ENCODE data around the gene ARMC6.

GRCh38 chr19:18993115-18993514, 40.3 kb upstream of the ARMC6 start:
- no peak for TF ChIP-seq EZH2 (IDR thresholded peaks at IDR 0.05; ENCODE audit: borderline replicate concordance, low read depth, low read length, severe bottlenecking)
- TF ChIP-seq, protein P1, sequence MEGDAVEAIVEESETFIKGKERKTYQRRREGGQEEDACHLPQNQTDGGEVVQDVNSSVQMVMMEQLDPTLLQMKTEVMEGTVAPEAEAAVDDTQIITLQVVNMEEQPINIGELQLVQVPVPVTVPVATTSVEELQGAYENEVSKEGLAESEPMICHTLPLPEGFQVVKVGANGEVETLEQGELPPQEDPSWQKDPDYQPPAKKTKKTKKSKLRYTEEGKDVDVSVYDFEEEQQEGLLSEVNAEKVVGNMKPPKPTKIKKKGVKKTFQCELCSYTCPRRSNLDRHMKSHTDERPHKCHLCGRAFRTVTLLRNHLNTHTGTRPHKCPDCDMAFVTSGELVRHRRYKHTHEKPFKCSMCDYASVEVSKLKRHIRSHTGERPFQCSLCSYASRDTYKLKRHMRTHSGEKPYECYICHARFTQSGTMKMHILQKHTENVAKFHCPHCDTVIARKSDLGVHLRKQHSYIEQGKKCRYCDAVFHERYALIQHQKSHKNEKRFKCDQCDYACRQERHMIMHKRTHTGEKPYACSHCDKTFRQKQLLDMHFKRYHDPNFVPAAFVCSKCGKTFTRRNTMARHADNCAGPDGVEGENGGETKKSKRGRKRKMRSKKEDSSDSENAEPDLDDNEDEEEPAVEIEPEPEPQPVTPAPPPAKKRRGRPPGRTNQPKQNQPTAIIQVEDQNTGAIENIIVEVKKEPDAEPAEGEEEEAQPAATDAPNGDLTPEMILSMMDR (IDR thresholded peaks at IDR 0.05; ENCODE audit: borderline replicate concordance, extremely low read depth, low read length, poor library complexity, severe bottlenecking): no peak

Measured in DND-41 (cell line).